ENCODE data around the gene CDH4.

The CDH4 gene

GRCh38 chr20:61812845-61813485, 560.9 kb downstream of the CDH4 start:
- no peak for TF ChIP-seq CTCF (IDR thresholded peaks at IDR 0.05; ENCODE audit: low read depth, low read length)
- H3K4me3 ChIP-seq (ENCODE audit: low read depth, low read length) = no peak overlapping the region

GRCh38 chr20:61813791-61814190, 561.7 kb downstream of the CDH4 start:
- H3K4me3 ChIP-seq (ENCODE audit: low read depth, low read length) = no peak overlapping the region
- TF ChIP-seq CTCF (IDR thresholded peaks at IDR 0.05; ENCODE audit: low read depth, low read length) = no peak

- no peak for TF ChIP-seq CTCF (IDR thresholded peaks at IDR 0.05; ENCODE audit: low read depth, low read length)
- no peak overlapping the region for H3K4me3 ChIP-seq (ENCODE audit: low read depth, low read length)
Observed at GRCh38 chr20:61814244-61814643, 562.2 kb downstream of the CDH4 start.

- no peak for TF ChIP-seq CTCF (IDR thresholded peaks at IDR 0.05; ENCODE audit: low read depth, low read length)
- no peak overlapping the region for H3K4me3 ChIP-seq (ENCODE audit: low read depth, low read length)
Observed at GRCh38 chr20:61814726-61815125, 562.7 kb downstream of the CDH4 start.

- no peak overlapping the region for H3K4me3 ChIP-seq (ENCODE audit: low read depth, low read length)
- TF ChIP-seq CTCF (IDR thresholded peaks at IDR 0.05; ENCODE audit: low read depth, low read length) = no peak
Observed at GRCh38 chr20:61815176-61815575, 563.1 kb downstream of the CDH4 start.

- H3K4me3 ChIP-seq (ENCODE audit: low read depth, low read length) = no peak overlapping the region
- TF ChIP-seq CTCF (IDR thresholded peaks at IDR 0.05; ENCODE audit: low read depth, low read length) = no peak
Observed at GRCh38 chr20:61815678-61816077, 563.6 kb downstream of the CDH4 start.

- TF ChIP-seq CTCF (IDR thresholded peaks at IDR 0.05; ENCODE audit: low read depth, low read length) = no peak
- H3K4me3 ChIP-seq (ENCODE audit: low read depth, low read length) = no peak overlapping the region
Observed at GRCh38 chr20:61816606-61817460, 564.8 kb downstream of the CDH4 start.
